ENCODE data around the gene PLPP4.

- no peak for TF ChIP-seq POLR2A (IDR thresholded peaks at IDR 0.05; ENCODE audit: borderline replicate concordance, extremely low read depth, insufficient read depth, insufficient read length)
- no peak for TF ChIP-seq CTCF (IDR thresholded peaks at IDR 0.05 in 2 of 3, conservative IDR thresholded peaks at IDR 0.05 in 1 of 3; ENCODE audit: borderline replicate concordance in 1 of 3, insufficient read depth in 1 of 3, low read depth in 2 of 3, low read length in 2 of 3)
- TF ChIP-seq ZFX (IDR thresholded peaks at IDR 0.05) = no peak
- TF ChIP-seq ZNF274 (IDR thresholded peaks at IDR 0.05; ENCODE audit: low read depth, low read length) = no peak
Measured at GRCh38 chr10:120630266-120630665, 173.2 kb downstream of the PLPP4 start.
